ENCODE results near the gene MR1. TPM values are rescaled to one million over a fixed set of nuclear protein-coding genes. Genes with fewer than 3 reads are reported as not detected.

The MR1 gene
- total RNA-seq, 4 donors from 2014 or later: 1.00 to 8.6 (median 4.7) TPM

GRCh38 chr1:181087400-181087901 is 53.7 kb downstream of the MR1 start:
- DNase-seq: no peak
- WGBS, 2 donors (ENCODE audit: low coverage in 1 of 2): 25 to 75% methylated on average over 2 to 8 of the region's 8 CpGs
- peak overlapping the region in 3 of 4 donors; percentile 96 to 99 (median 97) for H3K27ac ChIP-seq
- H3K27me3 ChIP-seq: no peaks in the 10 kb centered on the region
- intact Hi-C loops (cut with DNase I; ENCODE audit: low total_unique reads): loop anchor here (5.0 kb wide), 2 partner anchors 50 to 55 kb away; no protein-coding TSS in a partner anchor
- in situ Hi-C loops (cut with MboI; ENCODE audit: low pct_ligation_motif_present in 1 of 4, low pct_unique_long_range_greater_than_20kb in 1 of 4, low sequenced_read_pairs in 3 of 4): loop anchor here in 2 of 4 donors (10.0 kb wide), 1 partner anchor 57 kb away; no protein-coding TSS in a partner anchor
- H3K9me3 ChIP-seq: no peaks in the 10 kb centered on the region
- H3K4me1 ChIP-seq: peaks cover 11 to 35% (median 19%) of the 10 kb centered on the region in 4 donors
- TF ChIP-seq POLR2A (IDR thresholded peaks at IDR 0.05) (no peak), CTCF (IDR thresholded peaks at IDR 0.05) (peak in 1 of 5 experiments; percentile 9), EP300 (IDR thresholded peaks at IDR 0.05; ENCODE audit: low read depth) (no peak)
- no peaks in the 10 kb centered on the region for H3K36me3 ChIP-seq
- H3K4me3 ChIP-seq: peak overlapping the region in 1 of 4 donors; percentile 96

- Histone ChIP-seq H3K27ac (peak within 1 kb of the TSS; percentile 93 to 99 (median 96)), H3K4me3 (peak within 1 kb of the TSS; percentile 48 to 96 (median 94)), H3K4me1 (peaks cover 14 to 44% (median 27%) of the 10 kb centered on the region in 4 donors), H3K27me3 (no peaks in the 10 kb centered on the region), H3K36me3 (no peaks in the 10 kb centered on the region), H3K9me3 (no peaks in the 10 kb centered on the region)
- intact Hi-C loops (cut with DNase I; ENCODE audit: low total_unique reads): loop anchor here (2.0 to 5.0 kb wide), 4 partner anchors 16 to 66 kb away; partner anchors contain the start of gene STX6
- TF ChIP-seq CTCF (IDR thresholded peaks at IDR 0.05): no peak
- peak; percentile 100 for TF ChIP-seq POLR2A (IDR thresholded peaks at IDR 0.05)
- TF ChIP-seq POLR2AphosphoS5 (IDR thresholded peaks at IDR 0.05): peak; percentile 100
- no peak for TF ChIP-seq EP300 (IDR thresholded peaks at IDR 0.05; ENCODE audit: low read depth)
- 8 to 30% methylated on average over 2 to 28 of the region's 76 CpGs for WGBS, 2 donors (ENCODE audit: low coverage in 1 of 2)
- in situ Hi-C loops (cut with MboI; ENCODE audit: low pct_ligation_motif_present in 1 of 4, low pct_unique_long_range_greater_than_20kb in 1 of 4, low sequenced_read_pairs in 3 of 4): loop anchor here in 2 of 4 donors (10.0 kb wide), 1 partner anchor 56 kb away; no protein-coding TSS in a partner anchor
- peak; percentile 99 for DNase-seq
Measured at GRCh38 chr1:181088079-181089016, 54.6 kb downstream of the MR1 start, which contains the start of gene IER5. TSS of gene IER5 (plus strand) at chr1:181088700. CDS start at chr1:181088903, 203 bp downstream.

- WGBS, 2 donors (ENCODE audit: low coverage in 1 of 2): 2% methylated on average over 37 of the region's 97 CpGs; no CpG with 5 or more reads in 1 of the 2 donors
- in situ Hi-C loops (cut with MboI; ENCODE audit: low pct_ligation_motif_present in 1 of 4, low pct_unique_long_range_greater_than_20kb in 1 of 4, low sequenced_read_pairs in 3 of 4): loop anchor here in 2 of 4 donors (10.0 kb wide), 1 partner anchor 56 kb away; no protein-coding TSS in a partner anchor
- intact Hi-C loops (cut with DNase I; ENCODE audit: low total_unique reads): loop anchor here (2.0 to 5.0 kb wide), 4 partner anchors 16 to 66 kb away; partner anchors contain the start of gene STX6
Measured at GRCh38 chr1:181089017-181089675, 55.4 kb downstream of the MR1 start.

More at GRCh38 chr1:181089017-181089675, 55.4 kb downstream of the MR1 start:
- H3K36me3 ChIP-seq: no peaks in the 10 kb centered on the region
- H3K27me3 ChIP-seq: no peaks in the 10 kb centered on the region
- H3K9me3 ChIP-seq: no peaks in the 10 kb centered on the region
- H3K4me1 ChIP-seq: peaks cover 14 to 52% (median 32%) of the 10 kb centered on the region in 4 donors
- H3K4me3 ChIP-seq: peak overlapping the region; percentile 48 to 96 (median 94)
- DNase-seq: peak; percentile 39
- TF ChIP-seq EP300 (IDR thresholded peaks at IDR 0.05; ENCODE audit: low read depth) (no peak), POLR2A (IDR thresholded peaks at IDR 0.05) (no peak), POLR2AphosphoS5 (IDR thresholded peaks at IDR 0.05) (no peak), CTCF (IDR thresholded peaks at IDR 0.05) (no peak)
- H3K27ac ChIP-seq: peak overlapping the region; percentile 93 to 99 (median 96)
